Breast epithelium (tissue), 4 donors: ENCODE measurements around the gene FAM78B. TPM values are rescaled to one million over a fixed set of nuclear protein-coding genes. Genes with fewer than 3 reads are reported as not detected.
A peak's percentile ranks its signal among the peaks of the same experiment; 100 is the strongest.

ENCODE experiments used
- DNase-seq, 2 donors: peaks; one replicate each; pipeline ENCODE4 v3.0.0-alpha.2; 2019; ENCODE audit warnings: low spot score in 2 of 2
- H3K27ac ChIP-seq, 2 donors: fragments of 200-600 bp; sonication (generic) in 1 of 2; one replicate each; pipeline ENCODE4 v1.5.1; 2016 to 2019; ENCODE audit warnings: mild to moderate bottlenecking in 1 of 2
- H3K27me3 ChIP-seq, 2 donors: fragments of 200-600 bp; sonication (generic) in 1 of 2; one replicate each; pipeline versions ENCODE4 v1.5.1 to v1.6.0; 2017 to 2019; ENCODE audit warnings: control low read depth in 1 of 2, mild to moderate bottlenecking in 1 of 2
- H3K36me3 ChIP-seq: fragments of 200-600 bp; one replicate; pipeline ENCODE4 v1.5.1; 2019
- H3K4me1 ChIP-seq, 2 donors: fragments of 200-600 bp; sonication (generic); one replicate each; pipeline ENCODE4 v1.5.1; 2016 to 2019; ENCODE audit warnings: control low read depth in 1 of 2
- H3K4me3 ChIP-seq, 3 donors: fragments of 200-600 bp; sonication (generic); 1 replicate in 2 of 3; 2 replicates in 1 of 3; pipeline ENCODE4 v1.5.1; 2016 to 2019; ENCODE audit warnings: mild to moderate bottlenecking in 3 of 3, moderate library complexity in 2 of 3
- H3K9me3 ChIP-seq, 2 donors: fragments of 200-600 bp; sonication (generic) in 1 of 2; one replicate each; pipeline ENCODE4 v1.5.1; 2016 to 2019; ENCODE audit warnings: control low read depth in 1 of 2
- CTCF ChIP-seq, 3 donors: fragments of 450-650 bp; IDR thresholded peaks; one replicate each; pipeline ENCODE4 v1.5.1; 2016 to 2017; ENCODE audit warnings: antibody characterized with exemption in 3 of 3, mild to moderate bottlenecking in 3 of 3, moderate library complexity in 3 of 3
- POLR2A ChIP-seq: fragments of 450-650 bp; IDR thresholded peaks from one replicate; pipeline ENCODE4 v1.6.1; 2016; ENCODE audit warnings: antibody characterized with exemption, mild to moderate bottlenecking, moderate library complexity
- POLR2AphosphoS5 ChIP-seq, 3 donors: sonication (generic); formaldehyde crosslinking; IDR thresholded peaks; one replicate each; pipeline ENCODE4 v1.6.1; 2017; ENCODE audit warnings: antibody characterized with exemption in 3 of 3
- intact Hi-C: fragments of 100-400 bp; cut with DNase I; formaldehyde crosslinking; loops from one replicate; pipeline ENCODE4 v1.15.1; 2023; ENCODE audit warnings: low total_unique reads
- total RNA-seq, 3 donors: library from RNA; depleted of rRNA; stranded (reverse); fragments of >200 nt; gene quantifications; one replicate each; pipeline ENCODE4 v1.1.0, GENCODE V29; 2016

FAM78B gene
- total RNA-seq, 3 donors from 2014 or later, result 0.98 to 3.2 (median 1.2) TPM

- no peak overlapping the region for H3K4me3 ChIP-seq
- H3K36me3 ChIP-seq, result no peaks in the 10 kb centered on the region
- intact Hi-C loops, result no loop called here
- DNase-seq, result peak in 1 of 2 donors; percentile 18
- H3K9me3 ChIP-seq, result no peaks in the 10 kb centered on the region
- no peaks in the 10 kb centered on the region for H3K27me3 ChIP-seq
- no peak overlapping the region for H3K27ac ChIP-seq
- no peak for TF ChIP-seq POLR2A
- TF ChIP-seq POLR2AphosphoS5 (IDR thresholded peaks at IDR 0.05), result no peak
- no peak for TF ChIP-seq CTCF (IDR thresholded peaks at IDR 0.05)
- no peaks in the 10 kb centered on the region for H3K4me1 ChIP-seq
Observed at GRCh38 chr1:166032572-166033371, 134.0 kb downstream of the FAM78B start.

GRCh38 chr1:166031932-166032571, 134.7 kb downstream of the FAM78B start:
- no peak for DNase-seq
- no peaks in the 10 kb centered on the region for H3K27me3 ChIP-seq
- no peaks in the 10 kb centered on the region for H3K9me3 ChIP-seq
- H3K4me1 ChIP-seq, result no peaks in the 10 kb centered on the region
- no peaks in the 10 kb centered on the region for H3K36me3 ChIP-seq
- H3K4me3 ChIP-seq, result no peak overlapping the region
- intact Hi-C loops, result no loop called here
- no peak overlapping the region for H3K27ac ChIP-seq
- TF ChIP-seq POLR2A (no peak), CTCF (IDR thresholded peaks at IDR 0.05) (no peak), POLR2AphosphoS5 (IDR thresholded peaks at IDR 0.05) (no peak)

DNA sequence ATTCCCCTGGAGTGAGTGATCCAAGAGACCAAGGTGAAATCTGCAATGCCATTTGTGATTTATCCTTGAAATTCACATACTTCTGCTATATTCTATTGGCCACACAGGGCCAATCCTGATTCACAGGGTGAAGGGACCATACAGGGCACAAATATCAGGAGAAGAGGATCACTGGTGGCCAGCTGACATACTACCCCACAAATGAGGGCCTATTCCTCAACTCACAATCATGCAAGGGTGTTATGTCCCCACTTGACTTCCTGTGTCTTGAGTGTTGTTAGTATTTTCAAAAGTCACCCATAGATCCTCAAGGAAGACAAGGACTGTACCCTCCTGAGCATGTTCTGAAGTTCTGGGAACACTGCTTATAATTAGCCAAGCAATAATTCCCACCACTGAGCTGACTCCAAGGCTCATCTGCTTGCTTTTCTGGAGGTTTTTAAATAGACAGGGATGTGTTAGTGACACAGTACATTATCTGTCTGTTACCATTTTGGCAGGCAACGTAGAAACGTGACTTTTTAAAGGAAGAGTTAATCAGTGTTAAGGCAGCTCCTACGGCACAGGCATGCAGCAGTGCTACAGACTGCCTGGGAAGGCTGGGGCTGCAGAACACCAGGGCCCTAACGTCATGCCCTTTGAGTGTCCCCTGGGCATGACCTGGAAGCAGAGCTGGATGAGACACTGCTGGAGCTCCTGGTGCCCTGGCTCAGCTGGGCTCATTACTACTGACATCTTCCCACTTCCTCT, 137.4 kb downstream of the FAM78B start:
- TF ChIP-seq POLR2AphosphoS5 (IDR thresholded peaks at IDR 0.05) (no peak), POLR2A (no peak), CTCF (IDR thresholded peaks at IDR 0.05) (no peak)
- no peak for DNase-seq

DNA sequence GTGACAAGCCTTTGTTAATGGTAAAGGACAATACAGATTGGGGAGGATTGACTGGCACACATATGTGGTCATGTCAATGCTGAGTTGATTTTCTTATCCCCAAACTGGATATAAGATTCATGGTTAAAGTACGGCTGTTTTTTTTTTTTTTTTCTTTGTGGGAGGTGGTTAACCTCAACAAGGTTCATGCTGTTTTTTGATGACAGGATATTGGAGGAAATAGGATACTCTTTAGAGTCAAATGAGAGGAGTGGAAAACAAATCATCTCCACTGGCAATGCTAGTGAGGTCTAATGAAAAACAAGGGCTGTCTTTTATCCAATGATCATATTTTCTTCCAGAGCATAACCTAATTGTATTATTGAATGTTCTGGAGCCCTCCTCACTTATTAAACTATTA, 140.2 kb downstream of the FAM78B start:
- intact Hi-C loops, result no loop called here
- H3K27ac ChIP-seq, result no peak overlapping the region
- no peak overlapping the region for H3K4me3 ChIP-seq
- H3K4me1 ChIP-seq, result no peaks in the 10 kb centered on the region
- no peaks in the 10 kb centered on the region for H3K27me3 ChIP-seq
- no peaks in the 10 kb centered on the region for H3K36me3 ChIP-seq
- H3K9me3 ChIP-seq, result no peaks in the 10 kb centered on the region
- no peak for DNase-seq
- no peak for TF ChIP-seq POLR2AphosphoS5 (IDR thresholded peaks at IDR 0.05)
- no peak for TF ChIP-seq CTCF (IDR thresholded peaks at IDR 0.05)
- no peak for TF ChIP-seq POLR2A

More for the DNA sequence above, 137.4 kb downstream of the FAM78B start:
- no peaks in the 10 kb centered on the region for H3K9me3 ChIP-seq
- H3K27me3 ChIP-seq, result no peaks in the 10 kb centered on the region
- no peaks in the 10 kb centered on the region for H3K4me1 ChIP-seq
- H3K4me3 ChIP-seq, result no peak overlapping the region
- intact Hi-C loops, result no loop called here
- no peak overlapping the region for H3K27ac ChIP-seq
- no peaks in the 10 kb centered on the region for H3K36me3 ChIP-seq
